HUES48 (cell line): ENCODE measurements around the gene PSG6.
"Not testable (repeated sequence)": the region's sequence is repeated elsewhere in the genome, so short reads cannot be mapped to it uniquely, and the experiment has no call there.

Experiments used
- H3K27ac ChIP-seq: one replicate; pipeline ENCODE4 v1.7.0; 2013; ENCODE audit warnings: low read depth, low read length, inconsistent platforms
- H3K27me3 ChIP-seq: 2 replicates; pipeline ENCODE4 v1.6.1; 2013; ENCODE audit warnings: mild to moderate bottlenecking, low read length; ENCODE audit not compliant: control insufficient read depth, insufficient read depth
- H3K36me3 ChIP-seq: 2 replicates; pipeline ENCODE4 v1.6.1; 2013; ENCODE audit warnings: low read length; ENCODE audit not compliant: control insufficient read depth, insufficient read depth
- H3K4me1 ChIP-seq: 2 replicates; pipeline ENCODE4 v1.6.1; 2013; ENCODE audit warnings: mild to moderate bottlenecking, low read length; ENCODE audit not compliant: control insufficient read depth, insufficient read depth
- H3K4me3 ChIP-seq: 2 replicates; pipeline ENCODE4 v1.5.1; 2013; ENCODE audit warnings: mild to moderate bottlenecking, low read depth, low read length
- H3K9ac ChIP-seq: 2 replicates; pipeline ENCODE4 v1.6.1; 2013; ENCODE audit warnings: mild to moderate bottlenecking, low read depth, low read length, moderate library complexity
- H3K9me3 ChIP-seq: 2 replicates; pipeline ENCODE4 v1.6.1; 2013; ENCODE audit warnings: low read length; ENCODE audit not compliant: control insufficient read depth, insufficient read depth

PSG6 gene

DNA sequence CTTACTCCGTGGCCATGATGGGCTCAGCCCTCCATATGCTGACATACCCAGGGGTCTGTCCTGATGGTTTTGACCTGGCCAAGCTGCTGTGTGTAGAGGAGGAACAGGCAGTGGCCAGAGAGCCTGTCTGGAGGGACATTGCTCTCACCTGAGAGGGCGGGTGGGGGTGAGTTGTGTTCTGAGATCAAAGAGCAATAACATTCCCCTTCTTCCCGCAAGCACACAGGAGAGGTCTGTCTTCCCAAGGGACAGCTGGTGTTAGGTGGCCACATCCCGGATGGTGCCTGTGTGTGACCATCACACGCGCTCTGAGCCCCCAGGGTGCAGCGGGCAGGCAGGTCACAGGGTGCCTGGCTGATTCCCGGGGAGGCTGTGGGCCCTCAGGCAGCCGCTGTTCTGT is 37.1 kb downstream of the PSG6 start:
- H3K27ac ChIP-seq, H3K27me3 ChIP-seq: not testable (repeated sequence)
- H3K9me3 ChIP-seq: peaks cover 32% of the 10 kb centered on the region

DNA sequence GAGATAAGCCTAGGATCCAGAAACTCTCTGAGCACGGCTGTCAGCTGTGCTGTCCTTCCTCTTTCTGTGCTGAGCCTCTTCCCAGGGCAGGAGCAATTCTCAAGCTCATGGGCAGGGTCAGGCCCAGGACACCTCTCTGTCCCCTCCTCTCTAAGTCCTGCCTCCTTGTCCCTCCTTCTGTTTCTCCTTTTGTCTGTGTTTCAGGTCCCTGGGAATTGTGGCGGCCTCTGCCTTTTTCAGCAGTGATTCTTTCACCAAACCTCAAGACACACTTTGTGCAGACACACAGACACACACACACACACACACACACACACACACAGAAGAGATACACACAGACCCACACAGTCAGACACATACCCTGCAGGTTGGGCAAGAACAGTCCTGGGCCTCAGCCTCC is 38.1 kb downstream of the PSG6 start, which contains the start of gene PSG1:
TSS of gene PSG1 (minus strand) at position 101 of the 400 bp plus-strand sequence. CDS start 132 bp downstream, outside the sequence.
- Histone ChIP-seq H3K36me3 (no peaks in the 10 kb centered on the region), H3K9me3 (peaks cover 31% of the 10 kb centered on the region), H3K27ac (no peak within 1 kb of the TSS), H3K27me3 (no peaks in the 10 kb centered on the region), H3K4me1 (no peaks in the 10 kb centered on the region), H3K4me3 (no peak within 1 kb of the TSS), H3K9ac (no peak within 1 kb of the TSS)

More for the DNA sequence above, 37.1 kb downstream of the PSG6 start:
- not testable (repeated sequence) for H3K9ac ChIP-seq, H3K4me1 ChIP-seq, H3K36me3 ChIP-seq, H3K4me3 ChIP-seq

GRCh38 chr19:42876596-42876995 is 41.1 kb downstream of the PSG6 start:
- not testable (repeated sequence) for H3K36me3 ChIP-seq, H3K27me3 ChIP-seq, H3K4me3 ChIP-seq, H3K27ac ChIP-seq, H3K9ac ChIP-seq, H3K4me1 ChIP-seq
- H3K9me3 ChIP-seq: peaks cover 40% of the 10 kb centered on the region

DNA sequence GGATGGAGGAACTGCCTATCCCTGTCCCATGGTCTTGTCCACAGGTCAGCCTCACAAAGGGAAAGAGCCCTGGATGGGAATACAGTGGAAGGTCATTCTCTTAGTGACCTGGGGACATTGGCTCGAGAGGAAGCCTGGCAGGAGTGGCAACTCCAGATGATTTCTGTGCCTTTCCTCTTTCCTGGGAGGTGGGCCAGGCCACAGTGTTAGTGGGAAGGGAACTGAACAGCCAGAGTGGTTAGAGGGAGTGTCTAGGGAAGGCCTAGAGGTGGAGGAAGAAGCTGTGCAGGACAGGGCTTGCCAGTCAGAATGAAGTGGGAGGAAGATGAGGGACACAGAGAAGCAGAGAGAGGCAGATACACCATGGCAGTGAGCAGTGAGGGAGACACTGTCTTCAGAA is 41.8 kb downstream of the PSG6 start:
- H3K9me3 ChIP-seq: peaks cover 47% of the 10 kb centered on the region
- H3K4me3 ChIP-seq, H3K27me3 ChIP-seq, H3K9ac ChIP-seq, H3K36me3 ChIP-seq, H3K27ac ChIP-seq, H3K4me1 ChIP-seq: not testable (repeated sequence)

GRCh38 chr19:42874901-42875813 is 42.5 kb downstream of the PSG6 start:
- not testable (repeated sequence) for H3K9ac ChIP-seq

DNA sequence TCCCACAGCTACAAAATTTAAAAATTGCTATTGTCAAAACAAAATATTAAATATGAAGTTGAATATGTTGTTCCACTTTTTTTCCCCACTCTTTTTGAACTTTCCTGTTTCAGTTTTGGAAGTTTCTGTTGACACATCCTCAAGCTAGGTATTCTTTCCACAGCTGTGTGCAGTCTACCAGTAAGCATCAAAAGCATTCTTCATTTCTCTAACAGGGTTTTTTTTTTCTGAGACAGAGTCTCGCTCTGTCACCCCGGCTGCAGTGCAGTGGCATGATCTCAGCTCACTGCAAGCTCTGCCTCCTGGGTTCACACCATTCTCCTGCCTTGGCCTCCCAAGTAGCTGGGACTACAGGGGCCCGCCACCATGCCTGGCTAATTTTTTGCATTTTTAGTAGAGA is 43.6 kb downstream of the PSG6 start:
- H3K4me3 ChIP-seq, H3K36me3 ChIP-seq, H3K27me3 ChIP-seq, H3K27ac ChIP-seq, H3K4me1 ChIP-seq, H3K9ac ChIP-seq: not testable (repeated sequence)
- peaks cover 37% of the 10 kb centered on the region for H3K9me3 ChIP-seq

More at GRCh38 chr19:42874901-42875813, 42.5 kb downstream of the PSG6 start:
- H3K27me3 ChIP-seq, H3K27ac ChIP-seq, H3K36me3 ChIP-seq, H3K4me1 ChIP-seq, H3K4me3 ChIP-seq: not testable (repeated sequence)
- H3K9me3 ChIP-seq: peaks cover 41% of the 10 kb centered on the region

DNA sequence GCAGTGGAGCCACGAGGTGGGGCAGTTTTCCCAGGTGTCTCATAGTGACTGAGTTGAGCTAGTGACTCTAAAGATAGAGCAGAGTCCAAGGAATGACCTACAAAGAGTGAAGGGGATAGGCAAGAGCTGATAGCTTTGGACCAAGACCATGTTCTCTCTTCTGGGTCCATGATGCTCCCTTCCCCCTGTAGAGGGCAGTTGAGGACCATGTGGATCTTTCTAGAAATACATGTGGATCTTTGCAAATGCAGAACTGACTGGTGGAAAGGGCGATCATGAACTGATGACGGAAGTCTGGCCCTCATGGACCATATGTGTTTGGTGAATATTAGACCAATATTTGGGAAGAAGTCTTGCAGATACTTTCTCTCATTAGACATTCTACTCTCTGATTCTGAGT is 45.1 kb downstream of the PSG6 start:
- H3K36me3 ChIP-seq: no peaks in the 10 kb centered on the region
- H3K4me3 ChIP-seq: no peak overlapping the region
- H3K9ac ChIP-seq: no peak overlapping the region
- peaks cover 37% of the 10 kb centered on the region for H3K9me3 ChIP-seq
- no peaks in the 10 kb centered on the region for H3K27me3 ChIP-seq
- H3K27ac ChIP-seq: no peak overlapping the region
- H3K4me1 ChIP-seq: no peaks in the 10 kb centered on the region

DNA sequence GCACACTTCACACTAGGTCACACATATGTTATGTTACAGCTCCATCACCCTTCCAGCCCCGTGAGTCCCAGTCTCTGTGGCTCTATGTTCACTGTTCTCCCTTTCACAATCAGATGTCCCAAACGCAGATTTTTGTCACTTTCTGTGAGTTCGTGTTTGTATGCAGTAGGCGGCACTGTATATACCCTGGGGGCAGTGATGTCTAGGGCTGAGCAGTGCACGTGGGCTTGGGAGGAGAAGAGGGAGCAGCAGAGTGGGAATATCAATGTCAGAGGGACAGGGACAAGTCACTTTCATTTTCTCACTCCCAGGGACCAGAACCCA is 60.2 kb downstream of the PSG6 start:
- peaks cover 22% of the 10 kb centered on the region for H3K9me3 ChIP-seq
- H3K27ac ChIP-seq: no peak overlapping the region
- H3K36me3 ChIP-seq: no peaks in the 10 kb centered on the region
- H3K4me3 ChIP-seq: no peak overlapping the region
- H3K27me3 ChIP-seq: no peaks in the 10 kb centered on the region
- no peak overlapping the region for H3K9ac ChIP-seq
- no peaks in the 10 kb centered on the region for H3K4me1 ChIP-seq

GRCh38 chr19:42856866-42857543 is 60.7 kb downstream of the PSG6 start:
- H3K4me3 ChIP-seq, H3K4me1 ChIP-seq, H3K9ac ChIP-seq, H3K27me3 ChIP-seq, H3K36me3 ChIP-seq, H3K27ac ChIP-seq: not testable (repeated sequence)
- H3K9me3 ChIP-seq: peaks cover 25% of the 10 kb centered on the region

GRCh38 chr19:42854745-42855144 is 62.9 kb downstream of the PSG6 start:
- not testable (repeated sequence) for H3K27ac ChIP-seq, H3K36me3 ChIP-seq, H3K9ac ChIP-seq, H3K4me3 ChIP-seq, H3K4me1 ChIP-seq, H3K27me3 ChIP-seq
- peaks cover 37% of the 10 kb centered on the region for H3K9me3 ChIP-seq

GRCh38 chr19:42853231-42853630 is 64.5 kb downstream of the PSG6 start:
- not testable (repeated sequence) for H3K9ac ChIP-seq, H3K4me3 ChIP-seq, H3K36me3 ChIP-seq, H3K4me1 ChIP-seq, H3K27me3 ChIP-seq, H3K27ac ChIP-seq
- H3K9me3 ChIP-seq: peaks cover 37% of the 10 kb centered on the region
